GM12801 (cell line): ENCODE measurements around the gene SHCBP1L.

Experiments used
- TF ChIP-seq, protein P1 (sequence below): IDR thresholded peaks from one replicate; pipeline ENCODE4 v1.5.1; 2011; ENCODE audit warnings: control low read depth; ENCODE audit not compliant: insufficient read length; ENCODE audit errors: extremely low read depth

SHCBP1L gene

DNA sequence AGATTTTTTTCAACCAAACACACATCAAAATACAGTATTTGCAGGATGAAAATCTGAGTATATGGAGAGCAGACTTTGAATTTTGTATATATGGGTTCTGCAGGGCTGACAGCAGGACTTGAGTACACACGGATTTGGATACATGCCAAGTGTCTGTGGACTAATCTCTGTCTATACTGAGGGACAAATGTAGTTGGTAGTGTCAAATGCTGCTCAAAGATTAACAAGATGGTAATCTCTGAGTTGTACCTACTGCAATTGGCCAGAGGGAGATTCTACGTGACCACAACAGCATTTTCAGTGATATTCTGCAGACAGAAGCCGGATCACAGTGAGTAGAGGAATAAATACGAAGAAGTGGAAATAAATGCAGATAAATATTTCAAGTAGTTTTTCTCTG lies 43.4 kb downstream of the SHCBP1L start:
- TF ChIP-seq, protein P1, sequence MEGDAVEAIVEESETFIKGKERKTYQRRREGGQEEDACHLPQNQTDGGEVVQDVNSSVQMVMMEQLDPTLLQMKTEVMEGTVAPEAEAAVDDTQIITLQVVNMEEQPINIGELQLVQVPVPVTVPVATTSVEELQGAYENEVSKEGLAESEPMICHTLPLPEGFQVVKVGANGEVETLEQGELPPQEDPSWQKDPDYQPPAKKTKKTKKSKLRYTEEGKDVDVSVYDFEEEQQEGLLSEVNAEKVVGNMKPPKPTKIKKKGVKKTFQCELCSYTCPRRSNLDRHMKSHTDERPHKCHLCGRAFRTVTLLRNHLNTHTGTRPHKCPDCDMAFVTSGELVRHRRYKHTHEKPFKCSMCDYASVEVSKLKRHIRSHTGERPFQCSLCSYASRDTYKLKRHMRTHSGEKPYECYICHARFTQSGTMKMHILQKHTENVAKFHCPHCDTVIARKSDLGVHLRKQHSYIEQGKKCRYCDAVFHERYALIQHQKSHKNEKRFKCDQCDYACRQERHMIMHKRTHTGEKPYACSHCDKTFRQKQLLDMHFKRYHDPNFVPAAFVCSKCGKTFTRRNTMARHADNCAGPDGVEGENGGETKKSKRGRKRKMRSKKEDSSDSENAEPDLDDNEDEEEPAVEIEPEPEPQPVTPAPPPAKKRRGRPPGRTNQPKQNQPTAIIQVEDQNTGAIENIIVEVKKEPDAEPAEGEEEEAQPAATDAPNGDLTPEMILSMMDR, result no peak

DNA sequence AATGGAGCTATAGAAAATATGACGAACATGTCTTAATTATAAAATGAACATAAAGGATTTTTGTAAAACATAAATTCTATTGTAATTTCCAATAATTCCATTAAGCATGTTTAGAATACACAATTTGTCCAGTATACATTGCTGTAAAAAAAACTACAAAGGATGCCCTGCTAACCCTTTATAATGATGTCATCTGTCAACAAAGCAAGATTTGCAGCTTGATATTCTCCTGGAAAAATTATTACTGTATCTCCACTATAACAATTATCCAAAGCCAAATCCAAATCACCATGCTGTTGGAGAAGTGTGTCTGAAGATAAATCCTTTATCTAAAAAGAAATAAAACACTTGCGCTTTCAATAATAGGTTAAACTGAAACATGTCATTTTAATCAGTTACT lies 47.6 kb downstream of the SHCBP1L start:
- TF ChIP-seq, protein P1, result no peak

DNA sequence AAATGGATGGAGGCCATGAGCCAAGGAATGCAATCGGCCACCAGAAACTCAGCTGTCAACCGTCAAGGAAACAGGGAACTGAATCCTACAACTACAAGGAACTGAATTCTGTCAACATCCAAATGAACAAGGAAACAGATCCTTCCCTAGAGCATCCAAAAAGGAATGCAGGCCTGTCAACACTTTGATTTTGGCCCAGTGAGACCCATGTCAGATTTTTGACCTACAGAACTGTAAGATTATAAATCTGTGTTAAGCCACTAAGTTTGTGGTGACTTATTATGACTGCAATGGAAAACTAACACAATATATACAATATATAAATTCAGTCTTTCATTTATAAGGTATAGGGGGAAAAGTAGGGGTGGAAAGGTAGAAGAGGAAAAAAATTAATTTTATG lies 55.3 kb downstream of the SHCBP1L start:
- TF ChIP-seq, protein P1, result no peak

- TF ChIP-seq, protein P1, result no peak
Observed at GRCh38 chr1:182890927-182891610, 61.9 kb downstream of the SHCBP1L start.

DNA sequence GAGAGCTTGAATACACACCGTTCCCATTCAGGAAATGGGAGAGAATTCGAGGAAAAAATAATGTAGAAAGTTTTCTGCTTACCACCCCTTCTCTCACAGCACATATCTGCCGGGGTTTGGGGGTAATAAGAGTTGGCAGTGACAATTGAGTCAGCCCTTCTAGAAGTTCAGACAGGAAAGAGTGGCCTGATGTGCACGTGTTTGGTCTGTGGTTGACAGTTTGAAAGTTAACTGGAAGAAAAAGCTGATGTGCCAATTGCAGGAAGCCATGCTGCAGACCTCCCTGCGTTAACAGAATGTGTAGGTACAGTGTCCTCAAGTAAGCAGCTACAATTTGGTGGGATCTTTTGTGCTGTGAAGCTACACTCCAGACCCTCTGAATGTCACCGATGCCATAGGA lies 63.0 kb downstream of the SHCBP1L start:
- TF ChIP-seq, protein P1, result no peak

- TF ChIP-seq, protein P1, result no peak
Observed at GRCh38 chr1:182888736-182889531, 64.0 kb downstream of the SHCBP1L start.

DNA sequence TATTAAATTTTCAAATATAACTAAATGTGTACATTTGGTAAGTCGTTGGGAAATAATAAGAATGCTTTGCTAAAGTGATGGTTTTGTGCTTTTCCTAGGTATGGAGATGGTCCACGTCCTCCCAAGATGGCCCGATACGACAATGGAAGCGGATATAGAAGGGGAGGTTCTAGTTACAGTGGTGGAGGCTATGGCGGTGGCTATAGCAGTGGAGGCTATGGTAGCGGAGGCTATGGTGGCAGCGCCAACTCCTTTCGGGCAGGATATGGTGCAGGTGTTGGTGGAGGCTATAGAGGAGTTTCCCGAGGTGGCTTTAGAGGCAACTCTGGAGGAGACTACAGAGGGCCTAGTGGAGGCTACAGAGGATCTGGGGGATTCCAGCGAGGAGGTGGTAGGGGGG lies 66.0 kb downstream of the SHCBP1L start:
- TF ChIP-seq, protein P1, result no peak
